Left cardiac atrium (tissue), 2 donors: ENCODE measurements around the gene STIP1. TPM values are rescaled to one million over a fixed set of nuclear protein-coding genes. Genes with fewer than 3 reads are reported as not detected.

Experiments used
- total RNA-seq, 2 donors: library from RNA; stranded (reverse); fragmentation: NEBNext Ultra II Directional; extraction: Animal tissue kit (Norgen Biotek cat#: 25700); gene quantifications; one replicate each; pipeline ENCODE4 v1.2.1, GENCODE V29; 2021
- donor health status: DM: no; HTN: yes; CAD: no; lungs with severe emphysema.
- donor health status: DM: yes; HTN: yes; CAD: no.

Gene STIP1
- total RNA-seq, 2 donors from 2014 or later = 102 to 125 TPM

Other genes starting within 250 kb of the STIP1 start
- gene NAA40, start 247.2 kb upstream of the STIP1 start, total RNA-seq = 10 to 100 TPM; 26.0 to 29.1 TPM
- gene COX8A, start 211.6 kb upstream of the STIP1 start, total RNA-seq = 100 to 1,000 TPM; 786 to 820 TPM
- 10 to 100 TPM; 44.4 to 47.8 TPM for gene OTUB1, start 199.7 kb upstream of the STIP1 start, total RNA-seq
- gene FLRT1, start 150.2 kb upstream of the STIP1 start, total RNA-seq = 1 to 10 TPM; 1.3 to 1.6 TPM
- gene MACROD1, start 20.1 kb upstream of the STIP1 start, total RNA-seq = 10 to 100 TPM; 37.9 to 48.0 TPM
- 10 to 100 TPM; 23.8 to 25.8 TPM for gene FERMT3, start 20.6 kb downstream of the STIP1 start, total RNA-seq
- gene TRPT1, start 40.0 kb downstream of the STIP1 start, total RNA-seq = 10 to 100 TPM; 59.6 to 61.2 TPM
- gene NUDT22, start 40.1 kb downstream of the STIP1 start, total RNA-seq = 10 to 100 TPM; 58.8 to 82.0 TPM
- 10 to 100 TPM; 49.2 to 49.3 TPM for gene DNAJC4, start 44.4 kb downstream of the STIP1 start, total RNA-seq
- gene VEGFB, start 48.4 kb downstream of the STIP1 start, total RNA-seq = 100 to 1,000 TPM; 276 to 310 TPM
- 10 to 100 TPM; 63.9 to 66.9 TPM for gene FKBP2, start 54.9 kb downstream of the STIP1 start, total RNA-seq
- 100 to 1,000 TPM; 122 to 135 TPM for gene PPP1R14B, start 60.8 kb downstream of the STIP1 start, total RNA-seq
- gene PLCB3, start 65.4 kb downstream of the STIP1 start, total RNA-seq = 10 to 100 TPM; 13.6 to 14.4 TPM
- gene BAD, start 98.5 kb downstream of the STIP1 start, total RNA-seq = 10 to 100 TPM; 68.9 to 96.3 TPM
- gene GPR137, start 99.7 kb downstream of the STIP1 start, total RNA-seq = 10 to 100 TPM; 31.6 to 32.6 TPM
- under 1 TPM in 1 of 2 donors, not detected in 1; 0.13 TPM for gene KCNK4, start 105.1 kb downstream of the STIP1 start, total RNA-seq
- under 1 TPM in 1 of 2 donors, not detected in 1; 0.32 TPM for gene CATSPERZ, start 114.2 kb downstream of the STIP1 start, total RNA-seq
- gene ESRRA, start 119.4 kb downstream of the STIP1 start, total RNA-seq = 100 to 1,000 TPM; 147 to 150 TPM
- 100 to 1,000 TPM in 1 of 2 donors, 10 to 100 TPM in 1; 94.1 to 101 TPM for gene TRMT112, start 131.4 kb downstream of the STIP1 start, total RNA-seq
- 100 to 1,000 TPM; 264 to 298 TPM for gene PRDX5, start 131.9 kb downstream of the STIP1 start, total RNA-seq
- gene CCDC88B, start 154.0 kb downstream of the STIP1 start, total RNA-seq = 10 to 100 TPM in 1 of 2 donors, 1 to 10 TPM in 1; 9.2 to 10.6 TPM
- 10 to 100 TPM; 18.1 to 20.1 TPM for gene RPS6KA4, start 173.0 kb downstream of the STIP1 start, total RNA-seq